Measurements from ENCODE around the gene SLC8A2. TPM values are rescaled to one million over a fixed set of nuclear protein-coding genes. Genes with fewer than 3 reads are reported as not detected.
A peak's percentile ranks its signal among the peaks of the same experiment; 100 is the strongest.

Gene SLC8A2
- total RNA-seq, 1 donor from 2014 or later: 0.27 TPM

DNA sequence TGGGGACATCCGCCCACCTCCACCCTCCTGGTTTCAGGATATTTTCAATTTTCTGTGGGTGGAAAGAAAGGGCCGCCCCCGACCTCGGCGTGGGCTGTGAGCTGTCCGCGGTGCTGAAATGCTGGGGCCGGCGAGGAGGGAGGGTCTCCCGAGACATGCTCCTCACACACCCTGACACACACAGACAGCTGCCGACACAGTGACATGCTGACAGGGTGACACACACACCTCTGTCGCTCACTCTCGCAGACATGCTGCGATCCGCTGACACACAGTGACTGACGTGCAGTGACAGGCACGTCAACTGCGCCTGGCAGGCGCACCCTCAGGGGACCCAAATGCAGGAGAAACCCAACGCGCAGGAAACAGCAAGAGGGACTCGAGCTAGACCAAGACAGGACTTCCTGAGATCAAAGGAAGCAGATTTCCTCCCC is 27.3 kb downstream of the SLC8A2 start:
- intact Hi-C loops (cut with DNase I): loop anchor here (10.0 kb wide), 1 partner anchor 240 kb away; no protein-coding TSS in a partner anchor
- no peak for ATAC-seq
- Histone ChIP-seq H3K36me3 (no peaks in the 10 kb centered on the region), H3K9me3 (no peaks in the 10 kb centered on the region), H3K4me3 (no peak overlapping the region), H3K27ac (no peak overlapping the region), H3K27me3 (ENCODE audit: low read depth) (peaks cover 82% of the 10 kb centered on the region), H3K4me1 (peaks cover 22% of the 10 kb centered on the region)
- TF ChIP-seq CTCF (IDR thresholded peaks at IDR 0.05): no peak
- DNase-seq: no peak

- intact Hi-C loops (cut with DNase I): loop anchor here (10.0 kb wide), 1 partner anchor 241 kb away; no protein-coding TSS in a partner anchor
- Histone ChIP-seq H3K27ac (no peak overlapping the region), H3K4me1 (peaks cover 22% of the 10 kb centered on the region), H3K27me3 (ENCODE audit: low read depth) (peaks cover 72% of the 10 kb centered on the region), H3K9me3 (no peaks in the 10 kb centered on the region), H3K36me3 (no peaks in the 10 kb centered on the region), H3K4me3 (no peak overlapping the region)
- no peak for TF ChIP-seq CTCF (IDR thresholded peaks at IDR 0.05)
- DNase-seq (no peak), ATAC-seq (no peak)
Observed at GRCh38 chr19:47443331-47443730, 28.4 kb downstream of the SLC8A2 start.

DNA sequence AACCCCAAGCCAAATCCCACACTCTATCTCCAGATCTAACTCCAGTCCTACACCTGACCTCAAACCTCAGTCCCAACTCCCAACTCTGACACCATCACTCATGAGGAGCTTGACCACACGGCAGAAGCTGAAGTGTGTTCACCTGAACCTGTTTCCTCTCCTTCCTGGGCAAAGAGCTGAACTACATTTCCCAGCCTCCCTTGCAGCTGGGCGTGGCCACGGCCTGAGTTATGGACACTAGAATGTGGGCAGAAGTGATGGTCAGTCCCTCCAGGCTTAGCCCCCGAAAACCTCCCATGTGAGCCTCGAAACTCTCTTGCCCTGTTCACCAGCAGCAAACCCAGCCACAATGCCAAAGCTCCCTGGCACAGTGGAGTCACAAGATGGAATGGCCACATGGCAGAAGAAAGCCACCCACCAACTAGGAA is 32.9 kb downstream of the SLC8A2 start:
- Histone ChIP-seq H3K4me3 (no peak overlapping the region), H3K4me1 (no peaks in the 10 kb centered on the region), H3K27me3 (ENCODE audit: low read depth) (peaks cover 59% of the 10 kb centered on the region), H3K9me3 (no peaks in the 10 kb centered on the region), H3K36me3 (no peaks in the 10 kb centered on the region), H3K27ac (no peak overlapping the region)
- no peak for DNase-seq
- intact Hi-C loops (cut with DNase I): loop anchor here (5.0 kb wide), 1 partner anchor 268 kb away; no protein-coding TSS in a partner anchor
- no peak for TF ChIP-seq CTCF (IDR thresholded peaks at IDR 0.05)
- ATAC-seq: no peak

DNA sequence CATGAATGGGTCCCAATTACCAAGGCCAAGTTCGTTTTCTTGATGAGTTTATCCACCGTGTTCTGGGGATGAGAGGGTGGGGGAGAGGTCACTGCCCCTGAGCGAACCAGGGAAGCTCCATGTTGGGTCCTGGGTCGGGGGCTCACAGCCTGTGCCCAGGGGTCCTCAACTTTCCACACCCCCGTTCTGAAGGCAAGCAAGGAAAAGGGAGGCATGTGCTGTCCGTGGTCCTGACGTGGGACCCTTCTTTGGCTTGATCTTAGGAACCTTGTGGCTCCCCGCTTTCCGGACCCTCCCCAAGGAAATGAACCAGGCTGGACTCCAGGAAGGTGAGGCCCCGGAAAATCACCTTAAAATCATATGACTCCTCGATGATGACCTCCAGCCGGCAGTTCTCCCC is 34.2 kb downstream of the SLC8A2 start:
- Histone ChIP-seq H3K27ac (no peak overlapping the region), H3K36me3 (no peaks in the 10 kb centered on the region), H3K4me3 (no peak overlapping the region), H3K4me1 (no peaks in the 10 kb centered on the region), H3K9me3 (no peaks in the 10 kb centered on the region), H3K27me3 (ENCODE audit: low read depth) (peaks cover 58% of the 10 kb centered on the region)
- TF ChIP-seq CTCF (IDR thresholded peaks at IDR 0.05): no peak
- ATAC-seq (no peak), DNase-seq (peak; percentile 21)
- intact Hi-C loops (cut with DNase I): loop anchor here (5.0 kb wide), 1 partner anchor 270 kb away; no protein-coding TSS in a partner anchor

GRCh38 chr19:47436712-47437401 is 34.8 kb downstream of the SLC8A2 start:
- peak; percentile 84 for DNase-seq
- TF ChIP-seq CTCF (IDR thresholded peaks at IDR 0.05): peak; percentile 91
- no peaks in the 10 kb centered on the region for H3K9me3 ChIP-seq
- no peaks in the 10 kb centered on the region for H3K36me3 ChIP-seq
- intact Hi-C loops (cut with DNase I): loop anchor here (5.0 kb wide), 1 partner anchor 270 kb away; no protein-coding TSS in a partner anchor
- ATAC-seq: peak; percentile 95
- H3K27me3 ChIP-seq (ENCODE audit: low read depth): peaks cover 58% of the 10 kb centered on the region
- no peak overlapping the region for H3K4me3 ChIP-seq
- H3K4me1 ChIP-seq: no peaks in the 10 kb centered on the region
- no peak overlapping the region for H3K27ac ChIP-seq

Data from lower lobe of right lung (tissue), 2 donors.